WTC11 (cell line): ENCODE data around the gene OPTN. TPM values are rescaled to one million over a fixed set of nuclear protein-coding genes. Genes with fewer than 3 reads are reported as not detected.

Source experiments
- ATAC-seq: fragments of 200-7000 bp; cut with Tn5 transposase; 2 replicates; pipeline ENCODE4 v1.10.0; 2021; ENCODE audit warnings: mild to moderate bottlenecking, moderate library complexity
- CTCF ChIA-PET: fragments of 300-600 bp; sonication (Branson Sonifier 250); formaldehyde crosslinking; loops from one replicate; lab custom pipeline; 2021; ENCODE audit warnings: antibody characterized with exemption; lab: Charles Lee
- POLR2A ChIA-PET: fragments of 350-600 bp; sonication (Branson Sonifier 250); formaldehyde crosslinking; loops from one replicate; lab custom pipeline; 2021; ENCODE audit warnings: antibody characterized with exemption; lab: Charles Lee
- DNase-seq: peaks from one replicate; pipeline ENCODE4 v3.0.0; 2021; ENCODE audit warnings: low spot score
- H3K27ac Mint-ChIP-seq: 2 replicates; pipeline ENCODE4 v1.8.0; 2021; ENCODE audit warnings: mixed read lengths
- H3K27me3 Mint-ChIP-seq: 2 replicates; pipeline ENCODE4 v1.8.0; 2021; ENCODE audit warnings: low read depth, mild to moderate bottlenecking, moderate library complexity, mixed read lengths
- H3K36me3 Mint-ChIP-seq: 2 replicates; pipeline ENCODE4 v1.8.0; 2021; ENCODE audit warnings: mixed read lengths
- H3K4me1 Mint-ChIP-seq: 2 replicates; pipeline ENCODE4 v1.8.0; 2022; ENCODE audit warnings: mixed read lengths
- H3K4me3 Mint-ChIP-seq: 2 replicates; pipeline ENCODE4 v1.8.0; 2021; ENCODE audit warnings: mild to moderate bottlenecking, moderate library complexity, mixed read lengths
- H3K9me3 Mint-ChIP-seq: 2 replicates; pipeline ENCODE4 v1.8.0; 2021; ENCODE audit warnings: mixed read lengths
- GTF2I ChIP-seq: fragments of 250-450 bp; sonication (Bioruptor Pico); conservative IDR thresholded peaks from 2 replicates; pipeline ENCODE4 v1.4.0; 2021; ENCODE audit warnings: mild to moderate bottlenecking
- IRF2 ChIP-seq: sonication (generic); formaldehyde crosslinking; IDR thresholded peaks from 2 replicates; pipeline ENCODE4 v1.8.0; 2022; ENCODE audit warnings: low read depth, missing genetic modification reagents, borderline replicate concordance
- MYBL2 ChIP-seq: sonication (generic); formaldehyde crosslinking; IDR thresholded peaks from 2 replicates; pipeline ENCODE4 v1.8.1; 2023; ENCODE audit warnings: mild to moderate bottlenecking, moderate library complexity, missing genetic modification reagents
- NFATC4 ChIP-seq: fragments of 250-450 bp; sonication (Bioruptor Pico); IDR thresholded peaks from 2 replicates; pipeline ENCODE4 v1.9.0; 2021; ENCODE audit warnings: mild to moderate bottlenecking
- SMAD4 ChIP-seq: sonication (generic); formaldehyde crosslinking; IDR thresholded peaks from 2 replicates; pipeline ENCODE4 v1.8.0; 2022; ENCODE audit warnings: mild to moderate bottlenecking, missing genetic modification reagents
- total RNA-seq: library from RNA; stranded (reverse); gene quantifications from 3 replicates; pipeline ENCODE4 v1.2.3, GENCODE V29; 2021
- TF ChIP-seq, protein P1 (sequence below): fragments of 250-450 bp; sonication (Bioruptor Pico); IDR thresholded peaks from 2 replicates; pipeline ENCODE4 v1.9.0; 2021; ENCODE audit warnings: mild to moderate bottlenecking, borderline replicate concordance
- TF ChIP-seq, protein P2 (sequence below): sonication (generic); formaldehyde crosslinking; IDR thresholded peaks from 2 replicates; pipeline ENCODE4 v1.8.0; 2023; ENCODE audit warnings: missing genetic modification reagents
- TF ChIP-seq, protein P3 (sequence below): fragments of 200-600 bp; IDR thresholded peaks from 2 replicates; pipeline ENCODE4 v1.8.0; 2022; ENCODE audit warnings: antibody characterized with exemption
- TF ChIP-seq, protein P4 (sequence below): sonication (generic); formaldehyde crosslinking; IDR thresholded peaks from 2 replicates; pipeline ENCODE4 v1.8.1; 2023; ENCODE audit warnings: mild to moderate bottlenecking, missing genetic modification reagents, borderline replicate concordance
- TF ChIP-seq, protein P5 (sequence below): sonication (generic); formaldehyde crosslinking; conservative IDR thresholded peaks from 2 replicates; pipeline ENCODE4 v1.8.1; 2023; ENCODE audit warnings: mild to moderate bottlenecking, low read depth, missing genetic modification reagents, moderate library complexity
- TF ChIP-seq, protein P6 (sequence below): sonication (generic); formaldehyde crosslinking; IDR thresholded peaks from 2 replicates; pipeline ENCODE4 v1.8.0; 2022; ENCODE audit warnings: mild to moderate bottlenecking, missing genetic modification reagents
- TF ChIP-seq, protein P7 (sequence below): sonication (generic); formaldehyde crosslinking; IDR thresholded peaks from 2 replicates; pipeline ENCODE4 v1.8.0; 2023; ENCODE audit warnings: mild to moderate bottlenecking, missing genetic modification reagents
- TF ChIP-seq, protein P8 (sequence below): fragments of 250-450 bp; sonication (Bioruptor Pico); IDR thresholded peaks from 2 replicates; pipeline ENCODE4 v1.9.0; 2021; ENCODE audit warnings: mild to moderate bottlenecking
- TF ChIP-seq, protein P9 (sequence below): sonication (generic); formaldehyde crosslinking; IDR thresholded peaks from 2 replicates; pipeline ENCODE4 v1.8.1; 2023; ENCODE audit warnings: mild to moderate bottlenecking, missing genetic modification reagents, moderate library complexity

OPTN gene
- total RNA-seq, 1 experiment from 2014 or later = 44.3 TPM

DNA sequence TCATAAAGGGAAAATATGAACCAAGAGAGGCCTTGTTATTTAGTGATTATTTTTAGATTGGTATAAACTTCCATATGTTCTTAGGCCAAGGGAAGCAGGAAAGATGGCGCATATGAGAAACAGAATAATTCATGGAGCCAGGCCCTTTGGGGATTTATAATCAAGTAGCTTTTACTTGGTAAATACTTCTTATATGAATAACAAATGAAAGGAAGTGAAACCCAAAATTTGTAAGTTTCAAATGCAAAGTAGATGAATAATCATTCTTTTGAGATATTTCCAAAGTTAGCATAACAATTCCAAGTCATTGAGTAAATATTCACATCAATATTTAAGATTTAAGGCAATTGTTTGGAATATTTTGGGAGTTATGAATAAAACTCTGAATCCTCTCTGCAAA, 13.9 kb upstream of the OPTN start:
- ATAC-seq (no peak), DNase-seq (no peak)
- no peak overlapping the region for H3K27ac Mint-ChIP-seq
- CTCF ChIA-PET = no interaction called here
- H3K9me3 Mint-ChIP-seq = peaks cover 59% of the 10 kb centered on the region
- H3K4me1 Mint-ChIP-seq = peaks cover 11% of the 10 kb centered on the region
- POLR2A ChIA-PET = no interaction called here
- no peaks in the 10 kb centered on the region for H3K27me3 Mint-ChIP-seq
- H3K36me3 Mint-ChIP-seq = peaks cover 52% of the 10 kb centered on the region
- TF ChIP-seq, protein P1, sequence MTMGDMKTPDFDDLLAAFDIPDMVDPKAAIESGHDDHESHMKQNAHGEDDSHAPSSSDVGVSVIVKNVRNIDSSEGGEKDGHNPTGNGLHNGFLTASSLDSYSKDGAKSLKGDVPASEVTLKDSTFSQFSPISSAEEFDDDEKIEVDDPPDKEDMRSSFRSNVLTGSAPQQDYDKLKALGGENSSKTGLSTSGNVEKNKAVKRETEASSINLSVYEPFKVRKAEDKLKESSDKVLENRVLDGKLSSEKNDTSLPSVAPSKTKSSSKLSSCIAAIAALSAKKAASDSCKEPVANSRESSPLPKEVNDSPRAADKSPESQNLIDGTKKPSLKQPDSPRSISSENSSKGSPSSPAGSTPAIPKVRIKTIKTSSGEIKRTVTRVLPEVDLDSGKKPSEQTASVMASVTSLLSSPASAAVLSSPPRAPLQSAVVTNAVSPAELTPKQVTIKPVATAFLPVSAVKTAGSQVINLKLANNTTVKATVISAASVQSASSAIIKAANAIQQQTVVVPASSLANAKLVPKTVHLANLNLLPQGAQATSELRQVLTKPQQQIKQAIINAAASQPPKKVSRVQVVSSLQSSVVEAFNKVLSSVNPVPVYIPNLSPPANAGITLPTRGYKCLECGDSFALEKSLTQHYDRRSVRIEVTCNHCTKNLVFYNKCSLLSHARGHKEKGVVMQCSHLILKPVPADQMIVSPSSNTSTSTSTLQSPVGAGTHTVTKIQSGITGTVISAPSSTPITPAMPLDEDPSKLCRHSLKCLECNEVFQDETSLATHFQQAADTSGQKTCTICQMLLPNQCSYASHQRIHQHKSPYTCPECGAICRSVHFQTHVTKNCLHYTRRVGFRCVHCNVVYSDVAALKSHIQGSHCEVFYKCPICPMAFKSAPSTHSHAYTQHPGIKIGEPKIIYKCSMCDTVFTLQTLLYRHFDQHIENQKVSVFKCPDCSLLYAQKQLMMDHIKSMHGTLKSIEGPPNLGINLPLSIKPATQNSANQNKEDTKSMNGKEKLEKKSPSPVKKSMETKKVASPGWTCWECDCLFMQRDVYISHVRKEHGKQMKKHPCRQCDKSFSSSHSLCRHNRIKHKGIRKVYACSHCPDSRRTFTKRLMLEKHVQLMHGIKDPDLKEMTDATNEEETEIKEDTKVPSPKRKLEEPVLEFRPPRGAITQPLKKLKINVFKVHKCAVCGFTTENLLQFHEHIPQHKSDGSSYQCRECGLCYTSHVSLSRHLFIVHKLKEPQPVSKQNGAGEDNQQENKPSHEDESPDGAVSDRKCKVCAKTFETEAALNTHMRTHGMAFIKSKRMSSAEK (CRISPR knock-in tag) = no peak
- TF ChIP-seq, protein P2, sequence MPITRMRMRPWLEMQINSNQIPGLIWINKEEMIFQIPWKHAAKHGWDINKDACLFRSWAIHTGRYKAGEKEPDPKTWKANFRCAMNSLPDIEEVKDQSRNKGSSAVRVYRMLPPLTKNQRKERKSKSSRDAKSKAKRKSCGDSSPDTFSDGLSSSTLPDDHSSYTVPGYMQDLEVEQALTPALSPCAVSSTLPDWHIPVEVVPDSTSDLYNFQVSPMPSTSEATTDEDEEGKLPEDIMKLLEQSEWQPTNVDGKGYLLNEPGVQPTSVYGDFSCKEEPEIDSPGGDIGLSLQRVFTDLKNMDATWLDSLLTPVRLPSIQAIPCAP (CRISPR knock-in tag) = no peak
- TF ChIP-seq, all 79 proteins: peak for 0
- no peak overlapping the region for H3K4me3 Mint-ChIP-seq

DNA sequence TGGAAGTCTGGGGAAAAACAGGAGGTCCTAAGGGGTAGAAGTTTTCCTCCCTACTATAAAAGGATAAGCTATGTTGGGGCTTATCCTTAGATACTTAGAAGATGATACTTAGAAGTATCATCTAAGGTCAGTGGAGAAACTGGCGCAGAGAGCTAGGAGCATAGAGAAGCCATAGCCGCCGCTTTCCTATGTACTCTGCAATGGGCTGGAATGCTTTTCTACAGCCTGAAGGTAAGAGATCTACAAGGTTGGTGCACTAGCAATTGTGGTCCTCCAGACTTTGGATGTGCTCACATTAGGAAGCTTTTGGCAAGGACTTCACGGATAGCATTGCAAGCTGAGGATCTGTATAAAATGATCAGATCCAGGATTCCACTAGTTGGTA, 12.4 kb upstream of the OPTN start:
- POLR2A ChIA-PET = interaction anchor here (0.6 kb wide), 1 partner anchor 48 kb away, joined by 3 read pairs; no protein-coding TSS in a partner anchor
- H3K36me3 Mint-ChIP-seq = peaks cover 43% of the 10 kb centered on the region
- peaks cover 52% of the 10 kb centered on the region for H3K9me3 Mint-ChIP-seq
- no peak for DNase-seq
- no peak overlapping the region for H3K4me3 Mint-ChIP-seq
- H3K4me1 Mint-ChIP-seq = peaks cover 11% of the 10 kb centered on the region
- CTCF ChIA-PET = no interaction called here
- H3K27ac Mint-ChIP-seq = no peak overlapping the region
- no peaks in the 10 kb centered on the region for H3K27me3 Mint-ChIP-seq
- no peak for ATAC-seq
- TF ChIP-seq, protein P3, sequence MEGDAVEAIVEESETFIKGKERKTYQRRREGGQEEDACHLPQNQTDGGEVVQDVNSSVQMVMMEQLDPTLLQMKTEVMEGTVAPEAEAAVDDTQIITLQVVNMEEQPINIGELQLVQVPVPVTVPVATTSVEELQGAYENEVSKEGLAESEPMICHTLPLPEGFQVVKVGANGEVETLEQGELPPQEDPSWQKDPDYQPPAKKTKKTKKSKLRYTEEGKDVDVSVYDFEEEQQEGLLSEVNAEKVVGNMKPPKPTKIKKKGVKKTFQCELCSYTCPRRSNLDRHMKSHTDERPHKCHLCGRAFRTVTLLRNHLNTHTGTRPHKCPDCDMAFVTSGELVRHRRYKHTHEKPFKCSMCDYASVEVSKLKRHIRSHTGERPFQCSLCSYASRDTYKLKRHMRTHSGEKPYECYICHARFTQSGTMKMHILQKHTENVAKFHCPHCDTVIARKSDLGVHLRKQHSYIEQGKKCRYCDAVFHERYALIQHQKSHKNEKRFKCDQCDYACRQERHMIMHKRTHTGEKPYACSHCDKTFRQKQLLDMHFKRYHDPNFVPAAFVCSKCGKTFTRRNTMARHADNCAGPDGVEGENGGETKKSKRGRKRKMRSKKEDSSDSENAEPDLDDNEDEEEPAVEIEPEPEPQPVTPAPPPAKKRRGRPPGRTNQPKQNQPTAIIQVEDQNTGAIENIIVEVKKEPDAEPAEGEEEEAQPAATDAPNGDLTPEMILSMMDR = no peak
- TF ChIP-seq, protein P4, sequence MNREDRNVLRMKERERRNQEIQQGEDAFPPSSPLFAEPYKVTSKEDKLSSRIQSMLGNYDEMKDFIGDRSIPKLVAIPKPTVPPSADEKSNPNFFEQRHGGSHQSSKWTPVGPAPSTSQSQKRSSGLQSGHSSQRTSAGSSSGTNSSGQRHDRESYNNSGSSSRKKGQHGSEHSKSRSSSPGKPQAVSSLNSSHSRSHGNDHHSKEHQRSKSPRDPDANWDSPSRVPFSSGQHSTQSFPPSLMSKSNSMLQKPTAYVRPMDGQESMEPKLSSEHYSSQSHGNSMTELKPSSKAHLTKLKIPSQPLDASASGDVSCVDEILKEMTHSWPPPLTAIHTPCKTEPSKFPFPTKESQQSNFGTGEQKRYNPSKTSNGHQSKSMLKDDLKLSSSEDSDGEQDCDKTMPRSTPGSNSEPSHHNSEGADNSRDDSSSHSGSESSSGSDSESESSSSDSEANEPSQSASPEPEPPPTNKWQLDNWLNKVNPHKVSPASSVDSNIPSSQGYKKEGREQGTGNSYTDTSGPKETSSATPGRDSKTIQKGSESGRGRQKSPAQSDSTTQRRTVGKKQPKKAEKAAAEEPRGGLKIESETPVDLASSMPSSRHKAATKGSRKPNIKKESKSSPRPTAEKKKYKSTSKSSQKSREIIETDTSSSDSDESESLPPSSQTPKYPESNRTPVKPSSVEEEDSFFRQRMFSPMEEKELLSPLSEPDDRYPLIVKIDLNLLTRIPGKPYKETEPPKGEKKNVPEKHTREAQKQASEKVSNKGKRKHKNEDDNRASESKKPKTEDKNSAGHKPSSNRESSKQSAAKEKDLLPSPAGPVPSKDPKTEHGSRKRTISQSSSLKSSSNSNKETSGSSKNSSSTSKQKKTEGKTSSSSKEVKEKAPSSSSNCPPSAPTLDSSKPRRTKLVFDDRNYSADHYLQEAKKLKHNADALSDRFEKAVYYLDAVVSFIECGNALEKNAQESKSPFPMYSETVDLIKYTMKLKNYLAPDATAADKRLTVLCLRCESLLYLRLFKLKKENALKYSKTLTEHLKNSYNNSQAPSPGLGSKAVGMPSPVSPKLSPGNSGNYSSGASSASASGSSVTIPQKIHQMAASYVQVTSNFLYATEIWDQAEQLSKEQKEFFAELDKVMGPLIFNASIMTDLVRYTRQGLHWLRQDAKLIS (CRISPR knock-in tag) = no peak
- TF ChIP-seq MYBL2 (CRISPR knock-in tag) (no peak), IRF2 (CRISPR knock-in tag) (no peak), NFATC4 (CRISPR knock-in tag) (no peak), GTF2I (CRISPR knock-in tag) (no peak), SMAD4 (CRISPR knock-in tag) (no peak)
- TF ChIP-seq, protein P5, sequence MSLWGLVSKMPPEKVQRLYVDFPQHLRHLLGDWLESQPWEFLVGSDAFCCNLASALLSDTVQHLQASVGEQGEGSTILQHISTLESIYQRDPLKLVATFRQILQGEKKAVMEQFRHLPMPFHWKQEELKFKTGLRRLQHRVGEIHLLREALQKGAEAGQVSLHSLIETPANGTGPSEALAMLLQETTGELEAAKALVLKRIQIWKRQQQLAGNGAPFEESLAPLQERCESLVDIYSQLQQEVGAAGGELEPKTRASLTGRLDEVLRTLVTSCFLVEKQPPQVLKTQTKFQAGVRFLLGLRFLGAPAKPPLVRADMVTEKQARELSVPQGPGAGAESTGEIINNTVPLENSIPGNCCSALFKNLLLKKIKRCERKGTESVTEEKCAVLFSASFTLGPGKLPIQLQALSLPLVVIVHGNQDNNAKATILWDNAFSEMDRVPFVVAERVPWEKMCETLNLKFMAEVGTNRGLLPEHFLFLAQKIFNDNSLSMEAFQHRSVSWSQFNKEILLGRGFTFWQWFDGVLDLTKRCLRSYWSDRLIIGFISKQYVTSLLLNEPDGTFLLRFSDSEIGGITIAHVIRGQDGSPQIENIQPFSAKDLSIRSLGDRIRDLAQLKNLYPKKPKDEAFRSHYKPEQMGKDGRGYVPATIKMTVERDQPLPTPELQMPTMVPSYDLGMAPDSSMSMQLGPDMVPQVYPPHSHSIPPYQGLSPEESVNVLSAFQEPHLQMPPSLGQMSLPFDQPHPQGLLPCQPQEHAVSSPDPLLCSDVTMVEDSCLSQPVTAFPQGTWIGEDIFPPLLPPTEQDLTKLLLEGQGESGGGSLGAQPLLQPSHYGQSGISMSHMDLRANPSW = no peak
- TF ChIP-seq, protein P6, sequence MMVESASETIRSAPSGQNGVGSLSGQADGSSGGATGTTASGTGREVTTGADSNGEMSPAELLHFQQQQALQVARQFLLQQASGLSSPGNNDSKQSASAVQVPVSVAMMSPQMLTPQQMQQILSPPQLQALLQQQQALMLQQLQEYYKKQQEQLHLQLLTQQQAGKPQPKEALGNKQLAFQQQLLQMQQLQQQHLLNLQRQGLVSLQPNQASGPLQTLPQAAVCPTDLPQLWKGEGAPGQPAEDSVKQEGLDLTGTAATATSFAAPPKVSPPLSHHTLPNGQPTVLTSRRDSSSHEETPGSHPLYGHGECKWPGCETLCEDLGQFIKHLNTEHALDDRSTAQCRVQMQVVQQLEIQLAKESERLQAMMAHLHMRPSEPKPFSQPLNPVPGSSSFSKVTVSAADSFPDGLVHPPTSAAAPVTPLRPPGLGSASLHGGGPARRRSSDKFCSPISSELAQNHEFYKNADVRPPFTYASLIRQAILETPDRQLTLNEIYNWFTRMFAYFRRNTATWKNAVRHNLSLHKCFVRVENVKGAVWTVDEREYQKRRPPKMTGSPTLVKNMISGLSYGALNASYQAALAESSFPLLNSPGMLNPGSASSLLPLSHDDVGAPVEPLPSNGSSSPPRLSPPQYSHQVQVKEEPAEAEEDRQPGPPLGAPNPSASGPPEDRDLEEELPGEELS (CRISPR knock-in tag) = no peak
- TF ChIP-seq, protein P7, sequence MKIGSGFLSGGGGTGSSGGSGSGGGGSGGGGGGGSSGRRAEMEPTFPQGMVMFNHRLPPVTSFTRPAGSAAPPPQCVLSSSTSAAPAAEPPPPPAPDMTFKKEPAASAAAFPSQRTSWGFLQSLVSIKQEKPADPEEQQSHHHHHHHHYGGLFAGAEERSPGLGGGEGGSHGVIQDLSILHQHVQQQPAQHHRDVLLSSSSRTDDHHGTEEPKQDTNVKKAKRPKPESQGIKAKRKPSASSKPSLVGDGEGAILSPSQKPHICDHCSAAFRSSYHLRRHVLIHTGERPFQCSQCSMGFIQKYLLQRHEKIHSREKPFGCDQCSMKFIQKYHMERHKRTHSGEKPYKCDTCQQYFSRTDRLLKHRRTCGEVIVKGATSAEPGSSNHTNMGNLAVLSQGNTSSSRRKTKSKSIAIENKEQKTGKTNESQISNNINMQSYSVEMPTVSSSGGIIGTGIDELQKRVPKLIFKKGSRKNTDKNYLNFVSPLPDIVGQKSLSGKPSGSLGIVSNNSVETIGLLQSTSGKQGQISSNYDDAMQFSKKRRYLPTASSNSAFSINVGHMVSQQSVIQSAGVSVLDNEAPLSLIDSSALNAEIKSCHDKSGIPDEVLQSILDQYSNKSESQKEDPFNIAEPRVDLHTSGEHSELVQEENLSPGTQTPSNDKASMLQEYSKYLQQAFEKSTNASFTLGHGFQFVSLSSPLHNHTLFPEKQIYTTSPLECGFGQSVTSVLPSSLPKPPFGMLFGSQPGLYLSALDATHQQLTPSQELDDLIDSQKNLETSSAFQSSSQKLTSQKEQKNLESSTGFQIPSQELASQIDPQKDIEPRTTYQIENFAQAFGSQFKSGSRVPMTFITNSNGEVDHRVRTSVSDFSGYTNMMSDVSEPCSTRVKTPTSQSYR (CRISPR knock-in tag) = no peak
- TF ChIP-seq, protein P8, sequence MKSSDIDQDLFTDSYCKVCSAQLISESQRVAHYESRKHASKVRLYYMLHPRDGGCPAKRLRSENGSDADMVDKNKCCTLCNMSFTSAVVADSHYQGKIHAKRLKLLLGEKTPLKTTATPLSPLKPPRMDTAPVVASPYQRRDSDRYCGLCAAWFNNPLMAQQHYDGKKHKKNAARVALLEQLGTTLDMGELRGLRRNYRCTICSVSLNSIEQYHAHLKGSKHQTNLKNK (CRISPR knock-in tag) = no peak
- TF ChIP-seq, protein P9, sequence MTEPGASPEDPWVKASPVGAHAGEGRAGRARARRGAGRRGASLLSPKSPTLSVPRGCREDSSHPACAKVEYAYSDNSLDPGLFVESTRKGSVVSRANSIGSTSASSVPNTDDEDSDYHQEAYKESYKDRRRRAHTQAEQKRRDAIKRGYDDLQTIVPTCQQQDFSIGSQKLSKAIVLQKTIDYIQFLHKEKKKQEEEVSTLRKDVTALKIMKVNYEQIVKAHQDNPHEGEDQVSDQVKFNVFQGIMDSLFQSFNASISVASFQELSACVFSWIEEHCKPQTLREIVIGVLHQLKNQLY (CRISPR knock-in tag) = no peak
